Lower leg skin (tissue), 4 donors: ENCODE measurements around the gene CD300LG. TPM values are rescaled to one million over a fixed set of nuclear protein-coding genes. Genes with fewer than 3 reads are reported as not detected.
A peak's percentile ranks its signal among the peaks of the same experiment; 100 is the strongest.

Experiments
- DNase-seq, 2 donors: peaks; one replicate each; pipeline ENCODE4 v3.0.0-alpha.2; 2019; ENCODE audit warnings: low spot score in 2 of 2
- H3K4me3 ChIP-seq: fragments of 200-600 bp; sonication (generic); 2 replicates; pipeline ENCODE4 v1.5.1; 2017; ENCODE audit warnings: mild to moderate bottlenecking, low read depth; ENCODE audit not compliant: poor library complexity, severe bottlenecking
- CTCF ChIP-seq, 3 donors: fragments of 450-650 bp; IDR thresholded peaks; one replicate each; pipeline ENCODE4 v1.5.1; 2016; ENCODE audit warnings: antibody characterized with exemption in 3 of 3, mild to moderate bottlenecking in 3 of 3, moderate library complexity in 2 of 3
- POLR2A ChIP-seq, 2 donors: fragments of 450-650 bp; IDR thresholded peaks; one replicate each; pipeline ENCODE4 v1.6.1; 2016 to 2017; ENCODE audit warnings: antibody characterized with exemption in 2 of 2, mild to moderate bottlenecking in 1 of 2, moderate library complexity in 1 of 2
- WGBS, 2 donors: methylation state at CpG; one replicate each; pipeline ENCODE4 v1.1.5; 2018; 5-methylcytosine and 5-hydroxymethylcytosine counted together
- intact Hi-C: fragments of 100-400 bp; cut with DNase I; formaldehyde crosslinking; loops from one replicate; pipeline ENCODE4 v1.15.0; 2023; ENCODE audit warnings: low total_unique reads
- total RNA-seq, 4 donors: library from RNA; depleted of rRNA; stranded (reverse); fragments of >200 nt; gene quantifications; one replicate each; pipeline ENCODE4 v1.1.0, GENCODE V29; 2016

The CD300LG gene
- total RNA-seq, 4 donors from 2014 or later: 6.2 to 9.7 (median 9.0) TPM

- TF ChIP-seq POLR2A (IDR thresholded peaks at IDR 0.05) (no peak), CTCF (IDR thresholded peaks at IDR 0.05) (peak in 1 of 3 donors; percentile 82)
- intact Hi-C loops: loop anchor here (10.0 kb wide), 1 partner anchor 61 kb away; the partner anchor contains the start of gene CFAP97D1
- H3K4me3 ChIP-seq: no peak overlapping the region
- 8 to 12% methylated on average over 13 of the region's 13 CpGs for WGBS, 2 donors
- peak; percentile 74 to 96 for DNase-seq
Measured at GRCh38 chr17:43846221-43846712, 709 bp upstream of the CD300LG start.

DNA sequence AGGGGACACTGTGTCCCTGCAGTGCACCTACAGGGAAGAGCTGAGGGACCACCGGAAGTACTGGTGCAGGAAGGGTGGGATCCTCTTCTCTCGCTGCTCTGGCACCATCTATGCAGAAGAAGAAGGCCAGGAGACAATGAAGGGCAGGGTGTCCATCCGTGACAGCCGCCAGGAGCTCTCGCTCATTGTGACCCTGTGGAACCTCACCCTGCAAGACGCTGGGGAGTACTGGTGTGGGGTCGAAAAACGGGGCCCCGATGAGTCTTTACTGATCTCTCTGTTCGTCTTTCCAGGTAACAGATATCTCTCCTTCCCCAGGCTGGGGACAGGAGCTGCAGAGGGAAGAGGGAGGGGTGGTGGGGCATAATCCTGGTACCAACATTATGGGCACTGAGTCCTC, 1.6 kb downstream of the CD300LG start:
- intact Hi-C loops: loop anchor here (10.0 kb wide), 1 partner anchor 64 kb away; the partner anchor contains the start of gene CFAP97D1

DNA sequence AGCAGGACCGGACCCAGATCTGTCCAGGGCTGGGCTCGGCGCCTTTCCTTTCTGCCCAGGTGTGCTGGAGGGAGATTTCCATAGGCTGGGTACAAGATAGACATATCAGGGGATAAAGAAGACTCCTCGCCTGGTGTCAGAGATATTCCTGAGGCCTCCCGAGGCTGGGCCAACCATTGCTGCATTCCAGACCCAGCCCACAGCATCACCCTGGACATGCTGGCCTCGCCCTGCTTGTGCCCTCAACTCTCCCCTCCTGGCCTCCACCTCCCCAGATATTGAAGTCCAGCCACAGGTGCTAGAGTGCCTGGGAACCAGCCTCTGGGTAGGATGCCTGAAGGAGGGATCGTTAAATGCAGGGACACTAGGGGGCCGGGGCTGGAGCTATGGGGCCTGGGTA, 2.1 kb downstream of the CD300LG start:
- intact Hi-C loops: loop anchor here (10.0 kb wide), 1 partner anchor 64 kb away; the partner anchor contains the start of gene CFAP97D1

More for the DNA sequence above, 1.6 kb downstream of the CD300LG start:
- no peak overlapping the region for H3K4me3 ChIP-seq
- 96 to 97% methylated on average over 10 of the region's 10 CpGs for WGBS, 2 donors
- TF ChIP-seq POLR2A (IDR thresholded peaks at IDR 0.05) (no peak), CTCF (IDR thresholded peaks at IDR 0.05) (no peak)
- no peak for DNase-seq

GRCh38 chr17:43852571-43852970, 5.6 kb downstream of the CD300LG start:
- TF ChIP-seq CTCF (IDR thresholded peaks at IDR 0.05) (no peak), POLR2A (IDR thresholded peaks at IDR 0.05) (no peak)
- intact Hi-C loops: no loop called here

More for the DNA sequence above, 2.1 kb downstream of the CD300LG start:
- DNase-seq: no peak
- TF ChIP-seq POLR2A (IDR thresholded peaks at IDR 0.05): no peak
- TF ChIP-seq CTCF (IDR thresholded peaks at IDR 0.05): no peak
- no peak overlapping the region for H3K4me3 ChIP-seq
- 94 to 97% methylated on average over 8 of the region's 8 CpGs for WGBS, 2 donors

DNA sequence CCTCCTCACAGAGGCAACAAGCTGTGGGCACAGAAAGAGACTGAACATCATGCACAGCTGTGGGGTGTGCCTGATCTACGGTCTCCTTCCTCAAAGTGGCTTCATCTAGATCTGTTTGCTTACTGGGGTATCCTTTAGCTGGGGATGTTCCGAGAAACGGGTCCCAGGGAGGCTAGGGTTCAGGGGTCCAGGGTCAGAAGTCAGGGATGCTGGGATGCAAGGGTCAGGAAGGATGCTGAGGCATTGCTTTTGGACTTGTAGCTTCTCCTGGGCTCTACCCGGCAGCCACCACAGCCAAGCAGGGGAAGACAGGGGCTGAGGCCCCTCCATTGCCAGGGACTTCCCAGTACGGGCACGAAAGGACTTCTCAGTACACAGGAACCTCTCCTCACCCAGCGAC, 6.6 kb downstream of the CD300LG start:
- WGBS, 2 donors: 75 to 81% methylated on average over 7 of the region's 7 CpGs
- DNase-seq: no peak
- no peak overlapping the region for H3K4me3 ChIP-seq
- intact Hi-C loops: no loop called here
- no peak for TF ChIP-seq POLR2A (IDR thresholded peaks at IDR 0.05)
- no peak for TF ChIP-seq CTCF (IDR thresholded peaks at IDR 0.05)

More at GRCh38 chr17:43852571-43852970, 5.6 kb downstream of the CD300LG start:
- WGBS, 2 donors: 91 to 92% methylated on average over 8 of the region's 8 CpGs
- no peak overlapping the region for H3K4me3 ChIP-seq
- no peak for DNase-seq

DNA sequence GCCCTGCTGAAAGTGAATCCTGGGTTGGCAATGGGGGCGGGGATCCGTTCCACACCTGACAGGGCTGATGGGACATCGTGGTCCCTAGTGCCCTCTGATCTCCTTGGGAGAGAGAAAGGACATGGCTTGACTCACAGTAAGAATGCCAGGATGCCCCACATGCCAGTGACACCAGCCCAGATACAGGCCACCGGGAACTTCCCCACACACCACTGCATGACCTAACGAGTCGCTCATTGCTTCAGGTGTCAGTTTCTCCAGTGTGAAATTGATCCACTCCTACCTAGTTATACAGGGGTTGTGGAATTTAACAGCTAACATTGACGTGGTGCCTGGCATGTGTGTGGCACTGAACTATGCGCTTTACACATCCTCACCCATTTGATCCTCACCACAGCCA, 7.5 kb downstream of the CD300LG start:
- intact Hi-C loops: no loop called here
- TF ChIP-seq POLR2A (IDR thresholded peaks at IDR 0.05): no peak
- TF ChIP-seq CTCF (IDR thresholded peaks at IDR 0.05): no peak

More for the DNA sequence above, 7.5 kb downstream of the CD300LG start:
- no peak overlapping the region for H3K4me3 ChIP-seq
- no peak for DNase-seq
- WGBS, 2 donors: 73 to 84% methylated on average over 8 of the region's 8 CpGs
